Astrocyte of the spinal cord (primary cell): Measurements from ENCODE around the gene FBXO21.
A peak's percentile ranks its signal among the peaks of the same experiment; 100 is the strongest.

Source experiments
- DNase-seq: peaks from one replicate; pipeline ENCODE4 v3.0.0; 2011; ENCODE audit warnings: low read depth, low spot score
- H3K4me3 ChIP-seq: 2 replicates; pipeline ENCODE4 v1.5.1; 2011; ENCODE audit warnings: low read depth, mild to moderate bottlenecking, low read length, moderate library complexity
- in situ Hi-C: cut with HindIII; loops from 2 replicates; pipeline ENCODE4 v1.10.0; 2017; ENCODE audit warnings: low sequenced_read_pairs
- TF ChIP-seq, protein P1 (sequence below): IDR thresholded peaks from 2 replicates; pipeline ENCODE4 v1.5.1; 2012; ENCODE audit warnings: low read depth, mild to moderate bottlenecking, low read length, inconsistent platforms

FBXO21 gene

DNA sequence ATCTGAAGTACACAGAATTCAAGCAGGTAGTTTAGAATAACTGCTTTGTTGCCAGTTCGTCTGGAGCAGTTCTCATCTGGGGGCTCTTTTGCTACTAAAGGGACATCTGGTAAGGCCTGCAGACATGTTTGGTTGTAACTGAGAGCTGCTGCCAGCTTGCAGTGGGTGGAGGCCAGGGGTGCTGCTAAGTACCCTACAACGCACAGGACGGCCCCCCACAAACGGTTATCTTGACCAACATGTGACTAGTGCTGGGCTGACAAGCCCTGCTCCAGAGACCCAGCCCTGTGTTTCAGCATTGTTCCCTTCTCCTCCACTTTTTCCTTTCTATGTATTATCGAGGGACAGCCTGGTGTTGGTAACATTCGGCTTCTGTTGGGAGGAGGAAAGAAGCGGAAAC, 40.8 kb downstream of the FBXO21 start:
- in situ Hi-C loops: no loop called here

DNA sequence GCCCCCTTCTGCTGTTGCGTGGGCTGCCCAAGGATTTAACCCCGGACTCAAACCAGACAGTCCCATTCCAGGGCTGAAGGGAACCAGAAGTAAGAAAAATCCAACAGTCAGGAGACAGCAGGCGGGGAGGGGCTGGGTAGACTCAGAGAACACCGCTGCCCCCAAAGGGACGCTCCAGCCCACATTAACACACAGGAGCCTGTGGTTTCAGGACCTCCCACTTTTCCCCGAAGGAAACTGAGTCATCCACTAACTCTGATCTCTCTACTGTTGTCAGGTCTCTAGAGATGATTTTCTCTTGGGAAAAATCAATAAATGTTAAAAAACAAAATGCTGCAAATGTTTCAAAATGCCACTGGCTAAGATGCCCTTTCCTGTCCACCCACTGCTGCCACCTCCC, 41.6 kb downstream of the FBXO21 start:
- no peak for DNase-seq
- no peak overlapping the region for H3K4me3 ChIP-seq
- TF ChIP-seq, protein P1, sequence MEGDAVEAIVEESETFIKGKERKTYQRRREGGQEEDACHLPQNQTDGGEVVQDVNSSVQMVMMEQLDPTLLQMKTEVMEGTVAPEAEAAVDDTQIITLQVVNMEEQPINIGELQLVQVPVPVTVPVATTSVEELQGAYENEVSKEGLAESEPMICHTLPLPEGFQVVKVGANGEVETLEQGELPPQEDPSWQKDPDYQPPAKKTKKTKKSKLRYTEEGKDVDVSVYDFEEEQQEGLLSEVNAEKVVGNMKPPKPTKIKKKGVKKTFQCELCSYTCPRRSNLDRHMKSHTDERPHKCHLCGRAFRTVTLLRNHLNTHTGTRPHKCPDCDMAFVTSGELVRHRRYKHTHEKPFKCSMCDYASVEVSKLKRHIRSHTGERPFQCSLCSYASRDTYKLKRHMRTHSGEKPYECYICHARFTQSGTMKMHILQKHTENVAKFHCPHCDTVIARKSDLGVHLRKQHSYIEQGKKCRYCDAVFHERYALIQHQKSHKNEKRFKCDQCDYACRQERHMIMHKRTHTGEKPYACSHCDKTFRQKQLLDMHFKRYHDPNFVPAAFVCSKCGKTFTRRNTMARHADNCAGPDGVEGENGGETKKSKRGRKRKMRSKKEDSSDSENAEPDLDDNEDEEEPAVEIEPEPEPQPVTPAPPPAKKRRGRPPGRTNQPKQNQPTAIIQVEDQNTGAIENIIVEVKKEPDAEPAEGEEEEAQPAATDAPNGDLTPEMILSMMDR: no peak
- in situ Hi-C loops: no loop called here

More for the DNA sequence above, 40.8 kb downstream of the FBXO21 start:
- DNase-seq: no peak
- TF ChIP-seq, protein P1: no peak
- no peak overlapping the region for H3K4me3 ChIP-seq

DNA sequence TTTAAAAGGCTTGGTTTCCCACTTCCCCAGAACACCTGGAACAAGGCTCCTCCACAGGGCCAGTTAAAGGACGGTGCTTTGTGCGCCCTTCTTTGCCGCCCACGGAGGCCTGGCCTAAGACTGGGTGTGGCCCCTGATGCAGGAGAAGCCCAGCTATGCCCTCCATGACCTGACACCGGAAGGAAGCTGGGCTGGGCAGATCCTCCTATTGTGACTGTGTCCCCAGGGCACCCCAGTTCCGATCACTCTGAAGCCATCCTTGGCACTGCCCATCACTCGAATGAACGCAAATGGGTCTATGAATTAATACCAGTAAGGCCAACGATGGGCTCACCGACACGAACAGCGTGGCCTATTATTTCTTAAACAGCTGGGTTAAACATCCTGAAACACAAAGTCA, 42.6 kb downstream of the FBXO21 start:
- no peak overlapping the region for H3K4me3 ChIP-seq
- TF ChIP-seq, protein P1: no peak
- DNase-seq: no peak
- in situ Hi-C loops: no loop called here

DNA sequence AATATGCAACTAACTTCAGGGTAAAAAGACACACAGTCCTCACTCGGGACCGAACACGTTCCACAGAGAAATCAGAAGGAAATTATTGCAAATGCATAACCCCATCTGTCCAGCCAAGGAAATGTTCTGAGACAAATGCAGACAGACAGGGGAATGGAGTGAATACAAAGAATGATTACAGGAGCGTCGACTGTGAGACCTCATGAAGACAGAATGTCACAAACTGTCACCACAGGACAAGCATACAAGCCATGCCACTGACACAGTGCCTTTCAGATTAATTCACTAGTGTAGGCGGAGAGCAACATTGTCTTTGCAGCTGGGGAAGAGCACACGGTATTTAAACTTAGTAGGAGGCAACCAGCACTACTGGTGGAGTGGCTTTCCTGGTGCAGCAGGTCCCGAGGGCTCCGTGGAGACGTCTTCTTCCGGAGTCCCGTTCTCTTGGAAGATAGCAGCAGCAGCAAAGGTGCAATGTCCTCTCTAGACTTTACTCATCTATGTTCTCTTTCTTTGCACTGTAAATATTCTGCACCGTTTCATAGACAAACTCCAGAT, 44.6 kb downstream of the FBXO21 start:
- TF ChIP-seq, protein P1: no peak
- no peak overlapping the region for H3K4me3 ChIP-seq
- in situ Hi-C loops: no loop called here
- DNase-seq: no peak

DNA sequence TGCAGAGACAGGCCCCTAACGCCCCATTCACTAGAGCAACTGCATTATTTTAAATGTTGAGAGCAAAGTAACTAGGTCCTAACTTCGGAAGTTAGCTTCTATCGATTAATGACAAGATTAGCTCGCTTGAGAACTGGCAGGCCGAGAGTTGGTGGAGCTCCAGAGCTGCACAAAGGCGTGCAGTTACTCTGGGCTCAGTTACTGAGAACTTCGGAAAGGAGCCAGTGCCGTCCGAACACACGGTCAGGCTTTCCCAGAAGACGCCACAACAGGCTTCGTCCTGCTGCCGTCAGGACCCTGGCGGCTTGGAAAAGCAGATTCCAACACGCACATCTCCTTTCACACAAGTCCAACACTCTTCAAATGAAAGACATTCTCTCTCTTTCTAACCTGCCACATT, 45.7 kb downstream of the FBXO21 start:
- in situ Hi-C loops: no loop called here
- no peak overlapping the region for H3K4me3 ChIP-seq
- no peak for DNase-seq
- TF ChIP-seq, protein P1: no peak

DNA sequence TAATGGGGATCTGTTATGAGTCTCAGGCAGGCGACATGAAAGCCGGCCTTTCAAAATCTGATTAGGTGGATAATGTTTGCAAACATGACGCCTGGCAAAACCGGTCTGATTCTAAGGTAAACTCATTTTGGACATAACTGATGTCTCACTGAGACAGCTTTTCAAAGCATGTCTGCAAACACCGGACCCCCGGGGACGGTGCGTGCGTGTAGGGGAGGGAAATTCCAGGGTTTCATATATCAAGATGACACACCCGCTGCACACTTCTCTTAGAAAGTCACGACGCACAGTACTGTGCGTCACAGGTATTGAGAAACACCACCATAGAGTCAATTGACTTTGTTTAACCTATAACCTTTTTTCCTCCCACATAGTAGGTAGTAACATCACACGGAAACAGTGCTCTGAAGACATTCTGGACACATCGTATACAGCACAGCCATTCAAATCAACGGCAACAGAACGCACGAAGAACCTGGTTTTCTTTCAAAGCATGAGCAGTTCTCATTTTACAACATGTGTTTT, 47.2 kb downstream of the FBXO21 start:
- in situ Hi-C loops: no loop called here
- TF ChIP-seq, protein P1: no peak
- DNase-seq: peak; percentile 63
- H3K4me3 ChIP-seq: no peak overlapping the region
